HS-27A (cell line): Measurements from ENCODE around the gene IL12RB2.
"Not testable (repeated sequence)": the region's sequence is repeated elsewhere in the genome, so short reads cannot be mapped to it uniquely, and the experiment has no call there.

Source experiments
- DNase-seq: peaks from one replicate; pipeline ENCODE4 v3.0.0-alpha.2; 2012; ENCODE audit warnings: low read depth, missing footprints

The IL12RB2 gene

DNA sequence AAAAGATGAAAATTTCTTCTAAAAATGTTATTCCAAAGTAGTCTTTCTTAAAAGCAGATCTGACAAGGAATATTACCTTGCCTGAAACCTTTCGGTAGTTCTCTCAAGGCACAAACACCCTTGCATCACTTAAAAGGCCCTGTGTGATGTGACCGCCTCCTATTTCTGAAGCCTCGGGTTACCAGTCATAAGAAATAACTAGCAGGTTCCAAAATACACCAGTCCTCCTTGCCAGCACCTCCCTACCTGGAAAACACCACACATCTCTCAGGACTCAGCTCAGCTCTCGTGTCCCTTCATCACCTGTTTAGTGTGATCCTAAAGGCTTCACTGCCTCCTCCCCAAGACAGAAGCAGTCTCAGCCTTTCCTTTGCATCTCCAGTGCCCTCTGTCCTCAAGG, 86.9 kb downstream of the IL12RB2 start:
- no peak for DNase-seq

DNA sequence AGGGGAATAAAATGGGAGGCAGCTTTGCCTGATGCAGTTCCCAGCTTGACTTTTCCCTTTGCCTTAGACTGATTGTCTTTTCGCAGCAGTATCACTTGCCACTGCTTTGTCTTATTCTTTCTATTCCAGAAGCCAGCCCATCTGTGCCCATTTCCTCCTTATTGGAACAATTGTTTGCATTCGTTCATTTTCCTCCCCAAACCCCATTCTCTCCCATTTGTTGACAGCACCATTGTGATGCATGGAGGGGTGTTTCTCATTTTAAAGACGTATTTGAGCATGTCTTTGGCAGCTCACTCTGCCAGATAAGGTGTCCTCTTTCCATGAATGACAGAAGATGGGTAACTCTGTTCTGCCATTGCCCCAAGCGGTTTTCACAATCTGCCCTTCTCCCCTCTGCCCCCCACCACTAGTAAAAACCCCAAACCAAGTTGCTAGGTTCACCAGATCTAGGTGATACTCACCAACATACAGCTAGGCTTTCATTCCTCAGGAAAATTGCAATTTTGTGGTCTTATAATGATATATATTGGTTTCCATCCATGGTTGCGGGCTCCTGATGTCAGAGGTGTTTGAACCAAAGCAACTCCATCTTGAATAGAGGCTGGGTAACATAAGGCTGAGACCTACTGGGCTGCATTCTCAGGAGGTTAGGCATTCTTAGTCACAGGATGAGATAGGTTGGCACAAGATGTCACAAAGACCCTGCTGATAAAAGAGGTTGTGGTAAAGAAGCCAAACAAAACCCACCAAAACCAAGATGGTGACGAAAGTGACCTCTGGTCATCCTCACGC, 91.7 kb downstream of the IL12RB2 start:
- DNase-seq = no peak

DNA sequence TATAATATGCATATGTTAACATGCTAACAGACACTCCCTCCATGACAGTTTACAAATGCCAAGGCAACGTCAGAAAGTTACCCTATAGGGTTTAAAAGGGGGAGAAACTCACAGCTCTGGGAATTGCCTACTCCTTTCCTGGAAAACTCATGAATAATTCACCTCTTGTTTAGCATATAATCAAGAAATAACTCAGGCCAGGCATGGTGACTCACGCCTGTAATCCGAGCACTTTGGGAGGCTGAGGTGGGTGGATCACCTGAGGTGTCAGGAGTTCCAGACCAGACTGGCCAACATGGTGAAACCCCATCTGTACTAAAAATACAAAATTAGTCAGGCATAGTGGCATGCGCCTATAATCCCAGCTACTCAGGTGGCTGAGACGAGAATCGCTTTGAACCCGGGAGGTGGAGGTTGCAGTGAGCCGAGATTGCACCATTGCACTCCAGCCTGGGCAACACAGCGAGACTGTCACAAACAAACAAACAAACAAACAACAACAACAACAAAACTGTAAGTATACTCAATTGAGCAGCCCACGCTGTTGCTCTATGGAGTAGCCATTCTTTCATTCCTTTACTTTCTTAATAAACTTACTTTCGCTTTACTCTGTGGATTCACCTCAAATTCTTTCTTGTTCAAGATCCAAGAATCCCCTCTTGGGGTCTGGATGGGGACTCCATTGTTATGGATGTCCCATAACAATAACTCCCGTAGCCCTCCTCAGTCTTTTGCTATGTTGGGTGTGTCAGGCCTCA, 92.5 kb downstream of the IL12RB2 start:
- not testable (repeated sequence) for DNase-seq

DNA sequence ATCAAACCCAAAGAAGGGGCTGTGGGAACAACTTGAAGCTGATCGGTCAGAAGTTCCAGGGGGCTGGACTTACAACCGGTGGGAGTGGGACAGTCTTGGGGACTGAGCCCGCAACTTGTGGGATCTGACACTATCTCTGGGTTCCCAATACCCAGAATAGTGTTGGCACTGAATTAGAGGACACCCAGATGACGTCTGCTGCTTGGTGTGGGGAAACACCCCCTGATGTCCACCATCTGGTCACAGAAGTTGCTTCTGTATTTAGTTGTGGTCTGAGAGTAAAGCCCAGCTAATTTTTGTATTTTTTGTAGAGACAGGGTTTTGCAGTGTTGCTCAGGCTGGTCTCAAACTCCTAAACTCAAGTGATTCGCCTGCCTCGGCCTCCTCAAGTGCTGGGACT, 93.8 kb downstream of the IL12RB2 start:
- DNase-seq = no peak

DNA sequence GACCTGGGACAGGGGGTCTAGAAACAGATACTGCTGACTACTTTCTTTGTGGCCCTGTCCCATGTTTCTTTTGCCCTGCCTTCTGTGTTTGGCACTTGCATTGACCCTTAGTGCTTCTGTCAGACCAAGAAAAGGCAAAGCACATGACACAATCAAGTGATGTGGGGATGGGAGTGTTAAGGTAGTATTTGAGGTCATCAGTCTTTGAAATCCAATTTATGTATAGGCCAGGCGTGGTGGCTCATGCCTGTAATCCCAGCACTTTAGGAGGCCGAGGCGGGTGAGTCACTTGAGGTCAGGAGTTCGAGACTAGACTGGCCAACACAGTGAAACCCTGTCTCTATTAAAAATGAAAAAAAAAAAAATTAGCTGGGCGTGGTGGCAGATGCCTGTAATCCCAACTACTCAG, 96.5 kb downstream of the IL12RB2 start:
- DNase-seq = no peak

DNA sequence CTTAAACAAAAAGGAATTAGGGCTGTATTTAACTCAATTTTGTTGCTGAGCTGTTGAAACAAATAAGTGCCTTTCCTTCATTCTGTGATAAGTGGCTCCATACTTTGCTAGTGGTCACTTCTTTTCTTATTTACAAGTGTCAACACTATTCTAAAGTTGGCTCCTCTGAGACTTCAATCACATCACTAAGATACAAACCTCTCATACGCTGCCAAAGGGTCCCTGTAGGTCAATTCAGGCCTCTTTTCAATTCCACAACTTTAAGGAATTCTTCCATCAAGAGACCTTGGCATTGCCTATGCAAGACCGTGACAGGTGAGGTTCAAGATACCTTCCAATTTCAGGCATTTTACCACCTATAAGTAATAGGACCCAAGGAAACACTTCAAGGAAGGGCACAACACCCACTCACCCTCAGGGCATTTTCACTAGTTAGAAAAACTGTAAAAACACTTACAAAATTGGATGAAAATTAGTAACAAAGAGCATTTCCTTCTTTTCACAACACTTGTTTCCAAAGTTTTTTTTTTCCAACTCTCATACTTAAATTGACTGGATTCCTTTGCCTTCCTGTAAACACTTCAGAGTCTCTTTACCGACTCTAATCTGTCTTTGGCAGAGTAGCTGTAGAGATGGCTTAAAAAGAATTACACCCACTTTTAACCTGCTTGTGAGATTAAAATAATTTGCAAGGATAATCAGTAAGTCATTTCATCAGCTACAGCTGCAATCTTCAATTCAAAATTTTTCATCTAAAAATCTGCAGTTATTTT, 98.0 kb downstream of the IL12RB2 start:
- DNase-seq = no peak

DNA sequence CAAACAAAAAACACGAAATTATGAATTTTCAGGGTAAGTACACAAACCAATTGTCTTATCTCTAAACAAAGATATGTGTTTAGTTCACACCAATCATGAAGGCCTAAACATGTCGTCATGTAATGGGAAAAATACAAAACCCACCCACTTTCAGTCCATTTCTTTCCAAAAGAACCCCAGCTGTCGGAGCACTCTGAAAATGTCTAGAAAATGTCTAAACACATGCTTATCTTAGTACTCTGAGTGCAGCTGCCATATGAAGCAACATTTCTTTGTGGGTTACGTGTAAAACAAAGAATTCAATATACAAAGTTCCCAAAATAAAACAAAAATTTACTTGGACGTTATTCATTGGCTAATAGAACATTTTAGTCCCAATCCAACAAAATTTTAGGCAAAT, 99.8 kb downstream of the IL12RB2 start:
- no peak for DNase-seq

DNA sequence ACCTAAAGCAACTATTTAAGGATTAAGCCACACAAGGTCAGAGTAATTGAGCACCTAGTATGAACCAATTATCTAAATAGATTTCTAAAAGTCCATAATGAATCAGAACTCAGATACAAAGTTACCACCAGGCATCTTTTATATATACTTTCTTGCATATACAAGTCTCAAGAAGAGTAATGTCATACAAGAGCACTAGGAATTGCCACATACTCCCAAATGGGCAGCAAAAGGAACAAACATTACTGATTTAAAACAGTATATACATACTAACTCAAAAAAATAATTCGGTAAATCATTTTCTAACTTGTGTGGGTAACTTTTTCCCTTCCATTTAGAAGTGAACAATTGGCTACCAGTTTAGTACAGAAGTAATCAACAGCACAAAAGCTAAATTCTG, 100.5 kb downstream of the IL12RB2 start:
- no peak for DNase-seq

DNA sequence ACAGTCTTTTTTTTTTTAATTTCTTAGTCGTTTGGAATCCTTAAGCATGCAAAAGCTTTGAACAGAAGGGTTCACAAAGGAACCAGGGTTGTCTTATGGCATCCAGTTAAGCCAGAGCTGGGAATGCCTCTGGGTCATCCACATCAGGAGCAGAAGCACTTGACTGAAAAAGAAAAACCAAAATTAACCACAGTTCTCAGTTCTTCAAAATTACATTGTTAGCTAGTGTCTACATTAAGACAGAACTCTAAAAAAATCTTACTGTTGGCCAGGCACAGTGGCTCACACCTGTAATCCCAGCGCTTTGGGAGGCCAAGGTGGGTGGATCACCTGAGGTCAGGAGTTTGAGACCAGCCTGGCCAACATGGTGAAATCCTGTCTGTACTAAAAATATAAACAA, 105.4 kb downstream of the IL12RB2 start:
- not testable (repeated sequence) for DNase-seq

DNA sequence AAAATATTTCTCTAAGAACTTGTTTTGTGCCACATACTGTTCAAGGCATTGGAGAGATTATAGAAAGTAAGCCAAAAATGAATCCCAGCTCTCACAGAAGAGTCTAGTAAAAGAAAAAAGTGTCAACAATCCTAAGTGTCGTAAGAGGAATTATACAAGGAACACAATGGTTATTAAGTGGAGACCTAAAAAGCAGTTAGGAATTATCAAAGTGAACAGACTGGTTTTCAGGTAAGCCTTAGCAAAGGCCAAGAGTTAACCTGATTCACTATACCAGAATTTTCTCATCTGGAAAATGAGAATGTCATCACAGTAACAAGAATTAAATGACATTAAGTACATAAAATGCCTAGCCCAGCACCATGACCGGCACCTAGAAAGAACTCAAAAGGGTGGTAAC, 106.9 kb downstream of the IL12RB2 start:
- no peak for DNase-seq

DNA sequence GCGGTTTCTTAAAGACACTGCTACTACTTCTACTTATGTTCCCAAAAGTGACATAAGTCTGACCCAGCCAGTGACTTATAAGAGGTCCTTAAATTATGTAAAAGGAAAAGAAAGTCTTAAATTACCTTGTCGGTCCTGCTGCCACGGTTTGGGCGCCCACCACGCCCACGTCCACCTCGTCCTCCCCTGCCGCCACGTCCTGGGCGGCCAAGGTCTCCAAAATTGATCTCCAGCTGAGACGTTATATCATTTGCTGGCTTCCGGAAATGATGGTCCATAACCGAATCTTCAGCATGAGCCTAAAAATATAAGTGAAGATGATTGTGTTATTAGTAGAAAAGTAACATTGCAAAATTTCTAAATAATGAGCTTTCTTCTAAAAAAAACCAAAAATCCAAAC, 107.4 kb downstream of the IL12RB2 start:
- DNase-seq = no peak

DNA sequence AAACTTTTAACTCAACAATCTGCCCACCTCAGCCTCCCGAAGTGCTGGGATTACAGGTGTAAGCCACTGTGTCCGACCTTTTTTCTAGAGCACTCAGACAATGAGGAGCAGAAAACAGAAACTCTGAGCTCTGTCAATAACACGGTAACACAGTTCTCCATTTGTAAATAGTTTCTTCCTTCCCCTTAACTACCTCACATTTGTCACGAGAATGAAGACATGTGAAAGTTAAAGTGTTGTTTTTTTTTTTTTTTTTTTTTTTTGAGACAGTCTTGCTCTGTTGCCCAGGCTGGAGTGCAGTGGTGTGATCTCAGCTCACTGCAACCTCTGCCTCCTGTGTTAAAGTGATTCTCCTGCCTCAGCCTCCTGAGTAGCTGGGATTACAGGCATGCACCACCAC, 110.1 kb downstream of the IL12RB2 start:
- DNase-seq = not testable (repeated sequence)

DNA sequence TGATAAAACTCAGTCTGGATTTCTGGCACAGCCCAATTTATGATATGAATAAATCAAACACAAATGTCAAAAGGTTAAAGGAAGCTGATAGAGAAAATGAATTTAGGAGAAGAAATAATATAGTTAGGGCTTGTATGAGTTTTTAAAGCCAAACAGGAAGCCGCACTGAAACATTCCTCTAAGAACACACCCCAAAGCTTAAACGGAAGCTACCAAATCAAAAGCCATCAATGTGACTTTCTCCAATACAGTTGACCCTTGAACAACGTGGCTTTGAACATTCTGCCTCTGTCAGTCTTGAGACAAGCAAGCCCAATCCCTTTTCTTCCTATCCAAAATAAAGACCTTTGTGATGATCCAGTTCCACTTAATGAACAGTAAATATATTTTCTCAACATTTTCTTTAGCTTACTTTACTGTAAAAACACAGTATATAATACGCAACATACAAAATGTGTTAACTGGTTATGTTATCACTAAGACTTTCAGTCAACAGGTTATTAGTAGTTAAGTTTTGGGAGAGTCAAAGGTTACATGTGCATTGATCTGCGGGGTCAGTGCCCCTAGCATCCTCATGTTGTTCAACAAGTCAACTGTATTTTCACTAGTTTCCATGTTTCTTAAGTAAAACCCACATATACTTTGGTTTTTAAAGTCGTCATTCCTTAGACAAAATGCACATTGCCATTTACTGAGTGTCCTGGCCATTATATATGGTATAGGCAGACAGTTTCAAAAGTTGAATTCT, 111.3 kb downstream of the IL12RB2 start:
- no peak for DNase-seq

DNA sequence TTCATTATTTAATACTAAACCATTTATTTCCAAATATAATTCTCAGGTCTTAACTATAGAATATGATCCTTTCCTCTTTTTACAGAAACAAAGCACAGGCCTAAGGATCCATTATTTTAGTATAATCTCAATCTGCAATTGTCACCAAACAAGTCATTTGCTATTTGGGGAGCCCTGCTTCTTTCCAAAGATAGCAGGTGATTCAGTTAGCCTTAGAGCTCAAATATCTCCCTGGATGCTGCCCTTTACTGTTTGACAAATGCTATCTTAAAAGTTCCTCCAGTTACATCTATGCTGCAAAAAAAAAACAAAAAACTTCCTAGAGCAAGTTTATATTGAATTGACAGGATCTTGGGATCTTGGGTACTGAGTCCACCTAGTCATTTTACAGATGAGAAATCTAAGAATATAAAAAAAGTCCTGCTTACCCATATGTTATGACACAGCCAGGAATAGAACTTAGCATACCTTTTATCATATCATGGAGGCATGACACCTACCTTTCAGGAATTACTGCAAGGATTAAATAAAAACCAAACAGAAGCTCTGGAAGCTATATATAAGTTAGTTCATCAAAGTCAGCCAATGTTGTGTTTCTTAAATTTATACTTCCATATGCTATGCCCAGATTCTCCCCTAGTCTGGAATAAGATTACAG, 113.3 kb downstream of the IL12RB2 start:
- no peak for DNase-seq

DNA sequence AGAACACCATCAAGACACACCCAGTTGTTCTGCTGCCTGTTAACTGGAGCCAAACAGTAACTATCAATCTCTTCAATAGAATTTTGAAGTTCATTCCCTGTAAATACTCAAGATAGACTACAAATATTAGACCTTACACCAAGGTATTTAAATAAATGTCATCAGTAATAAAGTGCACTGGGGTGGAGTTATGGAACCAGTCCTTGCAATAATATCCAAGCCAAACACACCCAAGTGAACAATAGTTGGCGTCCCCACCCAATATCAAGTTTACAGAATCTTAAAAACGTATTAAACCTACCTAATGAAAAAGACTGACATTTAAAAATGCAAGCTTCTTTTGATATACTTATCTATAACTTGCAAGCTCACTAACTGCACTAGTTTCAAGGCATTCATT, 119.8 kb downstream of the IL12RB2 start:
- DNase-seq = no peak

DNA sequence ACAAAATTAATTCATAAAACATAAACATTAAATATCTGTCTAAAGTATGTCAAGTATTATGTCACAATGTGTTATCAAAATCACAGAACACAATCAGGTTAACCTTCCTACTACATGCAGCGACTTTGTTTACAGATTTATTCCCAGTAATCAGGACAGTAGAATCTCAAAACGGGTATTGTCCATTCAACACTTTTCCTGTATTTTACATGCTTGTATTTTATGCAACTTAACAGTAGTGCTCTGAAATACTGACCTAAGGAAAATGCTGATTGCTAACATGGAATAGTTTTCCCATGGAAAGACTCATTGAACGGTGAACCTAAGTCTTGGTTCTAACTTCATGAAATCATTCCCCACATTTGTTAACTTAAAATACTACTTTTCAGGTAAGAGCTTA, 120.3 kb downstream of the IL12RB2 start:
- no peak for DNase-seq

DNA sequence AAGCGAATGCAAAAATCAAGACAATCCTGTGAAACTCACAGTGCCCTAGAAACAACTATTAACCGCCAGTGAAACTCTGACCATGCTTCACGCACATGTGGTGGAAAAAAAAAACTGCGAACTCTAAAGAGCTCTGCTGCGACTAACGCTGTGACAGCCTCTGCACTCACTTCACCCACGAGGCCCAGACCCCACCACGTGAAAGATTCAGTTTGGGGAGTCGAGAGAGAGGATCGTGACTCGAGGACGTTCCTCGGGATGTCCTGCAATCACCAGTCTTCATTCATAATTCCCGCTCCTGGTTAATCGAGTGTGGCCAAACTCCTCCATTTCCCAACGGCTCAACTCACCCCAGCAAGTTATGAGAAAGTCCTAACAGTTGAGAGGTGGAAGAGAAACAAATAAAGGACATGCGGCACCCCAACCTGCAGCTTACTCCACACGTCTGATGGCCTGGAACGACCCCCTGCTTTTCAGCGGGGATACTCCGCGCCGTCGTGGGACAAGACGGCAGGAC, 121.4 kb downstream of the IL12RB2 start:
- no peak for DNase-seq

DNA sequence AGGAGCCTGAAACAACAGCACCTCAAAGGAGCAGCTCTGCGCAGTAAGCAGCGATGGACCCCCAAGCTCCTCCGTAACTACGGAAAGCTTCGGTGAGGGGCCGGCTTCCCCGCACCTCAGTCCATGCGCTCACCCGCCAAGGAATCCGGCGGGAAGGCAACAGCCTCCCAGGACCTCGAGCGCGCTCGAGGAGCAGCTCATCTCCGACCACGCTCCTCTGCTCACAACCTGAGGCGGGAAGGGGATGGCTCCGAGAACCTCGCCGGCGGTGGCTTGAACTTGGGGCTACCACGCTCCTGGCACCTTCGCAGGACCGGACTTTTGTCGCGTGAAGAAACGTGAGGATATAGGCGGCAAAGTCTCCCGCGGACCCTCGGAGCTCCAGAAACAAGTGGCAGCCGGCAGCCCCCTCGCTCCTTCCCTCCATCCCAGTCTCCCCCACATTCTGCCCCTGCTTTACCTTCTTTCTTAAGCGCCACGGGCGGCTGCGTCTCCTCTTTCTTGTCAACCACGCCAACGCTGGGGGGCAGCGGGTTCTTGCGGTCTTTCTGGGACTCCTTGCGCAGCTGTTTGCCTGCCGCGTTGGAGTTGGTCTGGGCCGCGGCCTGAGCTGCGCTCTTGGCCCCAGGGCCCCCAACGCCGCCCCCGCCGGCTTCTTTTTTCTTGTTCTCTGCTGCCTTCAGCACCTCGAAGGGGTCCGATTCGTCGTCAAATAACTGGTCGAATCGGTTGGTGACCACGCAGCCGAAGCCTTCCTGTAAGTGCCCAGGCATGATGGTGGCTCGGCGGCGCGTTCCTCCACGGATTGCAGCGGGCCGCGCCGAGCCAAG, 122.1 kb downstream of the IL12RB2 start:
- DNase-seq = no peak

DNA sequence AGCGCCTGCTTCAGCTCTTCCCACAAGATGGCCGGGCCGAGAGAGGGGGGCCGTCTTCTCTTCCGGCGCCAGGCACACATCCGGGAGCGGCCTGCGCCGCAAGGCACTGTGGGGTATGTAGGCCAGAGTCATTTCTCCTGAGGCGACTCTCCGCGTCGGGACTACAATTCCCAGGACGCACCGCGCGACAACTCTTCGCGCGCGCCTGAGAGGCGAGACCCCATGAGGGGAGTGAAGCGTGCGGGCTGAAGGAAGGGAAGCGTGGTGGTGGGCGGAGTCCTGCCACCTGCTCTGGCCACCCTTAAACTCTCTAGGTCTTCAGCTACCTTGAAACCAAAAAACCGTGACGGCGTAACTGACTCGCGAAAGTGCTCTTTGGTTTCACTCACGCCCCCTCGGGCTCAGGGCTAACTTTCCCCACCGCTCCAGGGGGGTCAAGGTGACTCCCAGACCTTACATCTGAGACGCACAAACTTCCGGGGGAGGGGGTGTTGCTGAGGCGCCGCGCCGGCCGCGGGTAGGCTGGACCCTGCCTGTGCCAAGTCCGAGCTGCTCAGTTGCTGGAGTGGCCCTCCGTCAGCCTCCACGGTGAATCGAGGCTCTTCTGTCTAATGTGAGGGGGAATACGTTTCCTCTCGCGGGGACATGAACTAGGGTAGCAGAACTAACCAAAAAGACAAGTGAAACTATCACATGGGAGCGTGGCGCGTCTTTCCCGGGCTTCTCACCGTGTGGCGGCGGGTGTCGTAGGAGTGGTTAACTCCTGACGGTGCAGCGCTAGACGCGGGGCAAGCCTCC, 122.9 kb downstream of the IL12RB2 start, which contains the start of gene SERBP1:
TSS of gene SERBP1 (minus strand) at position 45 of the 798 bp plus-strand sequence. CDS start 102 bp downstream, outside the sequence.
- peak; percentile 97 for DNase-seq
